Neural progenitor cell (in vitro differentiated cells): Measurements from ENCODE around the gene ZNF423.

Source experiments
- EZH2 ChIP-seq: fragments of 200-600 bp; sonication (generic); IDR thresholded peaks from 2 replicates; pipeline ENCODE4 v1.6.1; 2017; ENCODE audit warnings: antibody characterized with exemption, mild to moderate bottlenecking, moderate library complexity
- EZH2phosphoT487 ChIP-seq: fragments of 200-600 bp; sonication (generic); IDR thresholded peaks from 2 replicates; pipeline ENCODE4 v1.6.1; 2017; ENCODE audit warnings: antibody characterized with exemption
- TF ChIP-seq, protein P1 (sequence below): fragments of 200-600 bp; sonication (generic); IDR thresholded peaks from 2 replicates; pipeline ENCODE4 v1.5.1; 2017; ENCODE audit warnings: antibody characterized with exemption, mild to moderate bottlenecking

GRCh38 chr16:49833796-49834530, 21.9 kb downstream of the ZNF423 start:
- TF ChIP-seq, protein P1, sequence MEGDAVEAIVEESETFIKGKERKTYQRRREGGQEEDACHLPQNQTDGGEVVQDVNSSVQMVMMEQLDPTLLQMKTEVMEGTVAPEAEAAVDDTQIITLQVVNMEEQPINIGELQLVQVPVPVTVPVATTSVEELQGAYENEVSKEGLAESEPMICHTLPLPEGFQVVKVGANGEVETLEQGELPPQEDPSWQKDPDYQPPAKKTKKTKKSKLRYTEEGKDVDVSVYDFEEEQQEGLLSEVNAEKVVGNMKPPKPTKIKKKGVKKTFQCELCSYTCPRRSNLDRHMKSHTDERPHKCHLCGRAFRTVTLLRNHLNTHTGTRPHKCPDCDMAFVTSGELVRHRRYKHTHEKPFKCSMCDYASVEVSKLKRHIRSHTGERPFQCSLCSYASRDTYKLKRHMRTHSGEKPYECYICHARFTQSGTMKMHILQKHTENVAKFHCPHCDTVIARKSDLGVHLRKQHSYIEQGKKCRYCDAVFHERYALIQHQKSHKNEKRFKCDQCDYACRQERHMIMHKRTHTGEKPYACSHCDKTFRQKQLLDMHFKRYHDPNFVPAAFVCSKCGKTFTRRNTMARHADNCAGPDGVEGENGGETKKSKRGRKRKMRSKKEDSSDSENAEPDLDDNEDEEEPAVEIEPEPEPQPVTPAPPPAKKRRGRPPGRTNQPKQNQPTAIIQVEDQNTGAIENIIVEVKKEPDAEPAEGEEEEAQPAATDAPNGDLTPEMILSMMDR: no peak
- TF ChIP-seq EZH2 (no peak), EZH2phosphoT487 (no peak)
